WTC11 (cell line): ENCODE measurements around the gene HLA-A.

Source experiments
- CTCF ChIP-seq: fragments of 200-600 bp; IDR thresholded peaks from 2 replicates; pipeline ENCODE4 v1.8.0; 2022; ENCODE audit warnings: antibody characterized with exemption
- EMX1 ChIP-seq: fragments of 250-450 bp; sonication (Bioruptor Pico); IDR thresholded peaks from 2 replicates; pipeline ENCODE4 v1.8.0; 2021; ENCODE audit warnings: mild to moderate bottlenecking
- GRHL2 ChIP-seq: fragments of 250-450 bp; sonication (Bioruptor Pico); IDR thresholded peaks from 2 replicates; pipeline ENCODE4 v1.8.0; 2022; ENCODE audit warnings: mild to moderate bottlenecking, moderate library complexity; ENCODE audit not compliant: insufficient replicate concordance, severe bottlenecking
- TP53 ChIP-seq: sonication (generic); formaldehyde crosslinking; IDR thresholded peaks from 2 replicates; pipeline ENCODE4 v1.8.1; 2023; ENCODE audit warnings: mild to moderate bottlenecking, missing genetic modification reagents
- TF ChIP-seq, protein P1 (sequence below): sonication (generic); formaldehyde crosslinking; IDR thresholded peaks from 2 replicates; pipeline ENCODE4 v1.8.1; 2023; ENCODE audit warnings: mild to moderate bottlenecking, missing genetic modification reagents, borderline replicate concordance

GRCh38 chr6:29924731-29925130, 17.6 kb upstream of the HLA-A start:
- TF ChIP-seq, protein P1, sequence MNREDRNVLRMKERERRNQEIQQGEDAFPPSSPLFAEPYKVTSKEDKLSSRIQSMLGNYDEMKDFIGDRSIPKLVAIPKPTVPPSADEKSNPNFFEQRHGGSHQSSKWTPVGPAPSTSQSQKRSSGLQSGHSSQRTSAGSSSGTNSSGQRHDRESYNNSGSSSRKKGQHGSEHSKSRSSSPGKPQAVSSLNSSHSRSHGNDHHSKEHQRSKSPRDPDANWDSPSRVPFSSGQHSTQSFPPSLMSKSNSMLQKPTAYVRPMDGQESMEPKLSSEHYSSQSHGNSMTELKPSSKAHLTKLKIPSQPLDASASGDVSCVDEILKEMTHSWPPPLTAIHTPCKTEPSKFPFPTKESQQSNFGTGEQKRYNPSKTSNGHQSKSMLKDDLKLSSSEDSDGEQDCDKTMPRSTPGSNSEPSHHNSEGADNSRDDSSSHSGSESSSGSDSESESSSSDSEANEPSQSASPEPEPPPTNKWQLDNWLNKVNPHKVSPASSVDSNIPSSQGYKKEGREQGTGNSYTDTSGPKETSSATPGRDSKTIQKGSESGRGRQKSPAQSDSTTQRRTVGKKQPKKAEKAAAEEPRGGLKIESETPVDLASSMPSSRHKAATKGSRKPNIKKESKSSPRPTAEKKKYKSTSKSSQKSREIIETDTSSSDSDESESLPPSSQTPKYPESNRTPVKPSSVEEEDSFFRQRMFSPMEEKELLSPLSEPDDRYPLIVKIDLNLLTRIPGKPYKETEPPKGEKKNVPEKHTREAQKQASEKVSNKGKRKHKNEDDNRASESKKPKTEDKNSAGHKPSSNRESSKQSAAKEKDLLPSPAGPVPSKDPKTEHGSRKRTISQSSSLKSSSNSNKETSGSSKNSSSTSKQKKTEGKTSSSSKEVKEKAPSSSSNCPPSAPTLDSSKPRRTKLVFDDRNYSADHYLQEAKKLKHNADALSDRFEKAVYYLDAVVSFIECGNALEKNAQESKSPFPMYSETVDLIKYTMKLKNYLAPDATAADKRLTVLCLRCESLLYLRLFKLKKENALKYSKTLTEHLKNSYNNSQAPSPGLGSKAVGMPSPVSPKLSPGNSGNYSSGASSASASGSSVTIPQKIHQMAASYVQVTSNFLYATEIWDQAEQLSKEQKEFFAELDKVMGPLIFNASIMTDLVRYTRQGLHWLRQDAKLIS (CRISPR knock-in tag): no peak
- TF ChIP-seq CTCF: no peak
- TF ChIP-seq TP53 (CRISPR knock-in tag): no peak
- no peak for TF ChIP-seq EMX1 (CRISPR knock-in tag)
- no peak for TF ChIP-seq GRHL2 (CRISPR knock-in tag)
